ENCODE results near the gene FAM53A.

- TF ChIP-seq CTCF (IDR thresholded peaks at IDR 0.05) (no peak), ZFX (IDR thresholded peaks at IDR 0.05; ENCODE audit: borderline replicate concordance) (no peak)
Observed at GRCh38 chr4:1721666-1722550, 37.8 kb upstream of the FAM53A start.
